Sigmoid colon (tissue), 7 donors: ENCODE data around the gene PPP4R3B. TPM values are rescaled to one million over a fixed set of nuclear protein-coding genes. Genes with fewer than 3 reads are reported as not detected.
"Not testable (repeated sequence)": the region's sequence is repeated elsewhere in the genome, so short reads cannot be mapped to it uniquely, and the experiment has no call there.

Experiments
- DNase-seq: peaks from one replicate; pipeline ENCODE4 v3.0.0-alpha.2; 2019
- H3K27ac ChIP-seq, 4 donors: fragments of 200-600 bp; sonication (generic); one replicate each; pipeline ENCODE4 v1.5.1; 2016 to 2019; ENCODE audit warnings: mild to moderate bottlenecking in 1 of 4
- H3K27me3 ChIP-seq, 3 donors: fragments of 200-600 bp; sonication (generic); one replicate each; pipeline ENCODE4 v1.5.1; 2019; ENCODE audit warnings: mild to moderate bottlenecking in 1 of 3
- H3K36me3 ChIP-seq, 4 donors: fragments of 200-600 bp; sonication (generic); one replicate each; pipeline ENCODE4 v1.5.1; 2016 to 2019
- H3K4me1 ChIP-seq, 4 donors: fragments of 200-600 bp; sonication (generic); one replicate each; pipeline ENCODE4 v1.5.1; 2017 to 2019
- H3K4me3 ChIP-seq, 4 donors: fragments of 200-600 bp; sonication (generic); one replicate each; pipeline ENCODE4 v1.5.1; 2017 to 2019; ENCODE audit warnings: mild to moderate bottlenecking in 2 of 4, moderate library complexity in 1 of 4
- H3K9me3 ChIP-seq, 4 donors: fragments of 200-600 bp in 3 of 4; sonication (generic) in 3 of 4; one replicate each; pipeline versions ENCODE4 v1.5.1 to v1.6.1; 2013 to 2019
- CTCF ChIP-seq, 4 experiments: fragments of 450-650 bp in 3 of 4; fragments of 200-600 bp in 1 of 4; IDR thresholded peaks; one replicate each; pipeline ENCODE4 v1.5.1; 2016 to 2019; ENCODE audit warnings: antibody characterized with exemption in 4 of 4, mild to moderate bottlenecking in 3 of 4, moderate library complexity in 2 of 4
- EP300 ChIP-seq, 4 donors: sonication (generic); formaldehyde crosslinking; IDR thresholded peaks; one replicate each; pipeline ENCODE4 v1.6.1; 2017; ENCODE audit warnings: antibody characterized with exemption in 4 of 4
- POLR2A ChIP-seq, 2 donors: fragments of 450-650 bp; IDR thresholded peaks; one replicate each; pipeline ENCODE4 v1.6.1; 2016; ENCODE audit warnings: antibody characterized with exemption in 2 of 2, mild to moderate bottlenecking in 2 of 2, moderate library complexity in 2 of 2
- POLR2AphosphoS5 ChIP-seq, 4 donors: sonication (generic); formaldehyde crosslinking; IDR thresholded peaks; one replicate each; pipeline ENCODE4 v1.6.1; 2017; ENCODE audit warnings: antibody characterized with exemption in 4 of 4
- WGBS, 2 donors: extraction: QIAGEN DNeasy Blood & Tissue Kit; methylation state at CpG; one replicate each; pipeline ENCODE4 v1.1.7; 2013; 5-methylcytosine and 5-hydroxymethylcytosine counted together
- intact Hi-C: fragments of 100-400 bp; cut with DNase I; formaldehyde crosslinking; loops from one replicate; pipeline ENCODE4 v1.15.1; 2023
- polyA plus RNA-seq, 3 donors: library from polyadenylated mRNA; stranded (reverse); fragments of 200-250 nt; gene quantifications; one replicate each; pipeline ENCODE4 v1.2.3, GENCODE V29; 2013
- total RNA-seq, 4 donors: library from RNA; depleted of rRNA; stranded (reverse); fragments of >200 nt; gene quantifications; one replicate each; pipeline ENCODE4 v1.1.0, GENCODE V29; 2016
- donor health status: healthy with polysubstance abuse.
- donor health status: Bipolar disorder and iron deficiency.
- donor health status: healthy.

The PPP4R3B gene
- total and polyA plus RNA-seq, 7 donors, result 29.4 to 88.5 (median 75.8) TPM

DNA sequence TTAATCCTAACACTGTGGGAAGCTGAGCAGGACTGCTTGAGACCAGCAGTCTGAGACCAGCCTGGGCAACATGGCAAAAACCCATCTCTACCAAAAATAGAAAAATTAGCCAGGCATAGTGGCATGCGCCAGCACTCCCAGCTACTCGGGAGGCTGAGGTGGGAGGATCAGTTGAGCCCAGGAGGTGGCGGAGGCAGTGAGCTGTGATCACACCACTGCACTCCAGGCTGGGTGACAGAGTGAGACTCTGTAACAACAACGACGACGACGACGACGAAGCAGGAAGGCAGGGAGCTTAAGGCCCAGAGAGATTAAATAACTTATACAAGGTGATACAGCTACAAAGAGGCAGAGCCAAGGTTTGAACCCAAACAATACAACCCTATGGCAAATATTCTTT, 60.6 kb downstream of the PPP4R3B start:
- no peak for TF ChIP-seq EP300 (IDR thresholded peaks at IDR 0.05)
- no peak for TF ChIP-seq POLR2A (IDR thresholded peaks at IDR 0.05)
- TF ChIP-seq CTCF (IDR thresholded peaks at IDR 0.05), result no peak
- WGBS, 2 donors, result 97 to 98% methylated on average over 9 of the region's 9 CpGs
- Histone ChIP-seq H3K4me1 (peaks cover 0 to 6% (median 3%) of the 10 kb centered on the region in 4 donors), H3K4me3 (no peak overlapping the region), H3K9me3 (no peaks in the 10 kb centered on the region), H3K27ac (no peak overlapping the region), H3K27me3 (no peaks in the 10 kb centered on the region), H3K36me3 (peaks cover 3 to 83% (median 29%) of the 10 kb centered on the region in 4 donors)
- intact Hi-C loops, result no loop called here
- no peak for DNase-seq

DNA sequence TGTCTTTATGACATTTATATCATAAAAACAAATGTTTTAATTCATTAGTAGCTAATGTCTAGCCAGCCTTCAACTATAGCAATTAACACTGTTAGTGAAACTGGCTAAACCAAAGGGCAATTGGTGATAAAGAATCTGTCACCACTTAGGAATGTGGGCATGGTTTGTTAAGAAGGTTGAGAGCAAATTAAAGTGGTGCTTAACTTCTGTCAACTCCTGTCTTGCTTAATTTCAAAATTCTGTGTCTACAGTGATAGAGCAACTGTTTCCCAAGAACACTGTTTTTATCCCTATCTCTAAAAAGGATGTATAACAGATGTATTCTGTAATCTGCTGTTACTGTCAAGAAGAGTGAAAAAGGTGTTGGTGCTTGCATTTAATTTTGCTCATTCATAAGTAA, 61.4 kb downstream of the PPP4R3B start:
- Histone ChIP-seq H3K4me1 (peaks cover 0 to 6% (median 3%) of the 10 kb centered on the region in 4 donors), H3K27ac (no peak overlapping the region), H3K27me3 (no peaks in the 10 kb centered on the region), H3K9me3 (no peaks in the 10 kb centered on the region), H3K4me3 (no peak overlapping the region), H3K36me3 (peaks cover 2 to 74% (median 24%) of the 10 kb centered on the region in 4 donors)
- DNase-seq, result no peak
- intact Hi-C loops, result no loop called here
- TF ChIP-seq POLR2A (IDR thresholded peaks at IDR 0.05) (no peak), CTCF (IDR thresholded peaks at IDR 0.05) (no peak), EP300 (IDR thresholded peaks at IDR 0.05) (no peak), POLR2AphosphoS5 (IDR thresholded peaks at IDR 0.05) (no peak)

GRCh38 chr2:55553321-55553720, 64.1 kb downstream of the PPP4R3B start:
- Histone ChIP-seq H3K27ac (no peak overlapping the region), H3K9me3 (no peaks in the 10 kb centered on the region), H3K27me3 (no peaks in the 10 kb centered on the region), H3K4me3 (no peak overlapping the region), H3K4me1 (peaks cover 0 to 13% (median 6%) of the 10 kb centered on the region in 4 donors), H3K36me3 (peaks cover 0 to 72% (median 20%) of the 10 kb centered on the region in 4 donors)
- 93 to 94% methylated on average over 3 of the region's 3 CpGs for WGBS, 2 donors
- DNase-seq, result no peak
- intact Hi-C loops, result no loop called here
- TF ChIP-seq POLR2A (IDR thresholded peaks at IDR 0.05), result no peak
- no peak for TF ChIP-seq POLR2AphosphoS5 (IDR thresholded peaks at IDR 0.05)
- no peak for TF ChIP-seq EP300 (IDR thresholded peaks at IDR 0.05)
- no peak for TF ChIP-seq CTCF (IDR thresholded peaks at IDR 0.05)

- Histone ChIP-seq H3K27ac (no peak overlapping the region), H3K4me3 (no peak overlapping the region), H3K36me3 (peaks cover 0 to 77% (median 8%) of the 10 kb centered on the region in 4 donors), H3K4me1 (peaks cover 0 to 8% (median 3%) of the 10 kb centered on the region in 4 donors), H3K27me3 (no peaks in the 10 kb centered on the region), H3K9me3 (no peaks in the 10 kb centered on the region)
- TF ChIP-seq POLR2A (IDR thresholded peaks at IDR 0.05) (no peak), EP300 (IDR thresholded peaks at IDR 0.05) (no peak), CTCF (IDR thresholded peaks at IDR 0.05) (no peak), POLR2AphosphoS5 (IDR thresholded peaks at IDR 0.05) (no peak)
- no peak for DNase-seq
- intact Hi-C loops, result no loop called here
- WGBS, 2 donors, result 62 to 79% methylated on average over 4 of the region's 4 CpGs
Measured at GRCh38 chr2:55550368-55551102, 66.9 kb downstream of the PPP4R3B start.

DNA sequence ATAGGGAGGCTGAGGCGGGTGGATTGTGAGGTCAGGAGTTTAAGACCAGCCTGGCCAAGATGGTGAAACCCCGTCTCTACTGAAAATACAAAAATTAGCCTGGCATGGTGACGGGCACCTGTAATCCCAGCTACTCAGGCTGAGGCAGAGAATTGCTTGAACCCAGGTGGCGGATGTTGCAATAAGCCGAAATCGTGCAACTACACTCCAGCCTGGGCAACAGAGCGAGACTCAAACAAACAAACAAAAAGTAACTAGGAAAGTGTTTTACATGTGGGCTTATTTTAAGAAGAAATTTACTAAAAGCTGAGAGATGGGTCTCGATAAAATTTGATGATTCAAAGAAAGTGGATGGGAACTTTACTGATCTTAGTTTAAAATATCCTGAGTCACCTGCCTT, 69.7 kb downstream of the PPP4R3B start:
- DNase-seq, H3K27ac ChIP-seq, intact Hi-C loops, H3K27me3 ChIP-seq, H3K9me3 ChIP-seq, H3K4me1 ChIP-seq, H3K4me3 ChIP-seq: not testable (repeated sequence)
- 96% methylated on average over 8 of the region's 8 CpGs for WGBS, 2 donors
- H3K36me3 ChIP-seq, result peaks cover 8 to 76% (median 13%) of the 10 kb centered on the region in 4 donors
